Measurements from ENCODE around the gene NEGR1.

Gene NEGR1

DNA sequence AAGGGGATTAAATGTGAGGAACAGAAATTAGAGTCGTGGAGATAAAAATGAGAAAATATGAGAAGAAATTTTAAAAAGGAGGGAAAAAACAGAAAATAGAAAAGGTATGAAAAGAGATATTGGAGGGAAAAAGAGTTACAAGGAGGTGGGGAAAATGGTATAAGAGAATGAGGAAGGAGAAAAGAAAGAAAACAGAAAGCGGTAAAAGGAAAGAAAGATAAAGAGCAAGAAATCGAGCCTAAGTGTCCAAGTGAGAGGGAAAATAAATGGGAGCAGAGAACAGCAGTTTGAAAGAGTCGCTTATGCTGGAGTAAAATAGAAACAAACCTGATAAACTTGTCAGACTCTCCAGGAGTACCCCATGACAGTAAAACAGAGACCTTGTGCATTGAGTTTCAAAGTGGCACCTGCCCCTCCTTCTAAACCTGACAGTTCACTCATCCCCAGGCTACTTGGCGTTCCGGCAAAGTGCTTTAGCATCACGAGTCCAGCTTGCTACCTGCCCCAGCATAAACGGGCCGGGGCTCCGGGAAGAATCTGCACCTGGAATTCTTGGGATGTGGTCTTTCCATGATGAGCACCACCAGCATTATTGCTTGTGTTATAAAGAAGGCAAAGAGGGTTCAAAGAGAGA lies 585 bp downstream of the NEGR1 start:
- Histone ChIP-seq H3K9ac (no peak overlapping the region), H2AFZ (ENCODE audit: low read depth) (peak overlapping the region; percentile 23; the same call in 1 of the 2 replicates), H3K27ac (no peak overlapping the region), H3K79me2 (ENCODE audit: insufficient read depth, low read depth) (no peaks in the 10 kb centered on the region), H3K4me3 (IDR thresholded peaks at IDR 0.05; ENCODE audit: insufficient read depth, low read depth, low read length) (no peak overlapping the region), H3K4me2 (peak overlapping the region; percentile 37; the same call in 1 of the 2 replicates), H3K4me1 (ENCODE audit: low read depth, poor library complexity, severe bottlenecking) (peaks cover 7% of the 10 kb centered on the region), H3K27me3 (ENCODE audit: insufficient read depth, low read depth) (peaks cover 9% of the 10 kb centered on the region; the same call in 1 of the 2 replicates), H4K20me1 (ENCODE audit: insufficient read depth) (no peaks in the 10 kb centered on the region), H3K36me3 (ENCODE audit: insufficient read depth) (no peaks in the 10 kb centered on the region)
- no peak for TF ChIP-seq CTCF (conservative IDR thresholded peaks at IDR 0.05; ENCODE audit: low read depth, low read length)

GRCh38 chr1:72281144-72281543 lies 1.2 kb downstream of the NEGR1 start:
- Histone ChIP-seq H3K79me2 (ENCODE audit: insufficient read depth, low read depth) (no peaks in the 10 kb centered on the region), H2AFZ (ENCODE audit: low read depth) (no peak overlapping the region), H3K36me3 (ENCODE audit: insufficient read depth) (no peaks in the 10 kb centered on the region), H3K4me1 (ENCODE audit: low read depth, poor library complexity, severe bottlenecking) (peaks cover 7% of the 10 kb centered on the region), H3K4me3 (IDR thresholded peaks at IDR 0.05; ENCODE audit: insufficient read depth, low read depth, low read length) (no peak overlapping the region), H3K4me2 (no peak overlapping the region), H4K20me1 (ENCODE audit: insufficient read depth) (no peaks in the 10 kb centered on the region), H3K9ac (no peak overlapping the region), H3K27me3 (ENCODE audit: insufficient read depth, low read depth) (peaks cover 9% of the 10 kb centered on the region; the same call in 1 of the 2 replicates), H3K27ac (no peak overlapping the region)
- TF ChIP-seq CTCF (conservative IDR thresholded peaks at IDR 0.05; ENCODE audit: low read depth, low read length): no peak

DNA sequence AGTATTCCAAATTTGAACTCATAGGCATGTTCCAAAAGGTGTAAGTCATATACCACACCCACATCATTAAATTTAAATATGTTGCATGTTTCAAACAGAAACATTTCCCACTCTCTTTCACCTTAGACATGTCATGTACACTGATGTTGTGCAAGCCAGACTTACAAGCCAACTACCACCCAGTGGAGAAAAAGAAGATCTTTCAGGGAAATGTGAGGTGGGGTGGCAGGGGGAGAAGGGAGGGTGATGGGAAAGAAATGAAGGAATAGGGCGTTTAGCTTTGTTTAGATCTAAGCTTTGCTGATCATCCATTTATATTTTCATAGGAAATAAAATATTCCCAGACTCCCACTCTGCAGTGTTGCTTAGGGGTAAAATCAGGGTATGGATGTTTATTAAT lies 1.6 kb downstream of the NEGR1 start:
- no peaks in the 10 kb centered on the region for H3K79me2 ChIP-seq (ENCODE audit: insufficient read depth, low read depth)
- peaks cover 7% of the 10 kb centered on the region for H3K4me1 ChIP-seq (ENCODE audit: low read depth, poor library complexity, severe bottlenecking)
- H3K27ac ChIP-seq: no peak overlapping the region
- TF ChIP-seq CTCF (conservative IDR thresholded peaks at IDR 0.05; ENCODE audit: low read depth, low read length): no peak
- H2AFZ ChIP-seq (ENCODE audit: low read depth): no peak overlapping the region
- no peak overlapping the region for H3K4me2 ChIP-seq
- no peaks in the 10 kb centered on the region for H3K36me3 ChIP-seq (ENCODE audit: insufficient read depth)
- H4K20me1 ChIP-seq (ENCODE audit: insufficient read depth): no peaks in the 10 kb centered on the region
- no peak overlapping the region for H3K4me3 ChIP-seq (IDR thresholded peaks at IDR 0.05; ENCODE audit: insufficient read depth, low read depth, low read length)
- peaks cover 6% of the 10 kb centered on the region; the same call in 1 of the 2 replicates for H3K27me3 ChIP-seq (ENCODE audit: insufficient read depth, low read depth)
- no peak overlapping the region for H3K9ac ChIP-seq

DNA sequence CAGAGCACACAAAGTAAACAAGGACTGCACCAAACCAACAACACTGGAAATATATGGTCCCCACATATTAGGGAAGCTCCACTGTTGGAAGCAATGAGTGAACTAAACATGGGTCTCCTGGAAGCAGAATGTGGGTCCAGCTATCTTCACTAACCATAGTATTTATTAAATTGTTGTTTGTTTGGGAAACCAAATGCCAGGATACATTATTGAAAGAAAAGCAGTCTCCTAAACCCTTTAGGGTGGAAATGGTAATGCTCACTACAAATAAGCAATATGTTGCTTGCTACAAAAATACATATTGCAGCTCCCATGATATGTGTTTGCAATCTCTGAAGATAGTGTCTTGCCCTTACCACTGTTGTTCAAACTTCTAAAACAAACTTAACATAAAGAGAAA lies 2.2 kb downstream of the NEGR1 start:
- no peaks in the 10 kb centered on the region for H4K20me1 ChIP-seq (ENCODE audit: insufficient read depth)
- H3K4me3 ChIP-seq (IDR thresholded peaks at IDR 0.05; ENCODE audit: insufficient read depth, low read depth, low read length): no peak overlapping the region
- no peak overlapping the region for H2AFZ ChIP-seq (ENCODE audit: low read depth)
- H3K27ac ChIP-seq: no peak overlapping the region
- no peak overlapping the region for H3K4me2 ChIP-seq
- H3K36me3 ChIP-seq (ENCODE audit: insufficient read depth): no peaks in the 10 kb centered on the region
- peaks cover 2% of the 10 kb centered on the region; the same call in 1 of the 2 replicates for H3K27me3 ChIP-seq (ENCODE audit: insufficient read depth, low read depth)
- no peaks in the 10 kb centered on the region for H3K79me2 ChIP-seq (ENCODE audit: insufficient read depth, low read depth)
- H3K4me1 ChIP-seq (ENCODE audit: low read depth, poor library complexity, severe bottlenecking): peaks cover 2% of the 10 kb centered on the region
- H3K9ac ChIP-seq: no peak overlapping the region
- no peak for TF ChIP-seq CTCF (conservative IDR thresholded peaks at IDR 0.05; ENCODE audit: low read depth, low read length)

Data from KMS-11 (cell line).